GM23338 (cell line): ENCODE results near the gene B4GALT2. TPM values are rescaled to one million over a fixed set of nuclear protein-coding genes. Genes with fewer than 3 reads are reported as not detected.

ENCODE experiments used
- ATAC-seq: fragments of 200-7000 bp; cut with Tn5 transposase; 3 replicates; pipeline ENCODE4 v1.9.1; 2020
- DNase-seq: peaks from one replicate; pipeline ENCODE4 v3.0.0-alpha.2; 2015; ENCODE audit warnings: low spot score
- H2AFZ ChIP-seq: fragments of 200-600 bp; sonication (generic); 2 replicates; pipeline ENCODE4 v1.8.0; 2016; ENCODE audit warnings: antibody characterized with exemption, mild to moderate bottlenecking, moderate library complexity
- H3F3A ChIP-seq: fragments of 200-600 bp; sonication (generic); replicated peaks from 2 replicates; pipeline ENCODE4 v1.8.0; 2017; ENCODE audit warnings: antibody characterized with exemption, mixed run types, low read depth
- H3K27ac ChIP-seq: fragments of 200-600 bp; sonication (generic); 2 replicates; pipeline ENCODE4 v1.6.1; 2016; ENCODE audit warnings: low read depth
- H3K27me3 ChIP-seq: fragments of 200-600 bp; sonication (generic); 2 replicates; pipeline ENCODE4 v1.8.0; 2016; ENCODE audit warnings: mild to moderate bottlenecking, mixed run types, moderate library complexity; ENCODE audit not compliant: insufficient read depth
- H3K36me3 ChIP-seq: fragments of 200-600 bp; sonication (generic); 2 replicates; pipeline ENCODE4 v1.8.0; 2016; ENCODE audit warnings: mild to moderate bottlenecking; ENCODE audit not compliant: insufficient read depth
- H3K4me1 ChIP-seq: fragments of 200-600 bp; sonication (generic); 2 replicates; pipeline ENCODE4 v1.8.0; 2016; ENCODE audit warnings: mild to moderate bottlenecking, moderate library complexity; ENCODE audit not compliant: insufficient read depth
- H3K4me2 ChIP-seq: fragments of 200-600 bp; sonication (generic); 2 replicates; pipeline ENCODE4 v1.7.1; 2017; ENCODE audit warnings: mixed run types
- H3K4me3 ChIP-seq: fragments of 200-600 bp; sonication (generic); 2 replicates; pipeline ENCODE4 v1.6.1; 2016; ENCODE audit warnings: mixed run types
- H3K79me2 ChIP-seq: fragments of 200-600 bp; sonication (generic); replicated peaks from 2 replicates; pipeline ENCODE4 v1.8.0; 2017; ENCODE audit warnings: mild to moderate bottlenecking; ENCODE audit not compliant: insufficient read depth
- H3K9me2 ChIP-seq: fragments of 200-600 bp; sonication (generic); 2 replicates; pipeline ENCODE4 v1.8.0; 2017; ENCODE audit not compliant: insufficient read depth
- H4K20me1 ChIP-seq: fragments of 200-600 bp; sonication (generic); replicated peaks from 2 replicates; pipeline ENCODE4 v1.8.0; 2017; ENCODE audit warnings: mild to moderate bottlenecking; ENCODE audit not compliant: insufficient read depth
- H3K27ac Mint-ChIP-seq: 2 replicates; pipeline ENCODE4 v1.8.0; 2020; ENCODE audit warnings: inconsistent platforms, mild to moderate bottlenecking, moderate library complexity, mixed read lengths
- H3K27me3 Mint-ChIP-seq: 3 replicates; pipeline ENCODE4 v1.8.0; 2022; ENCODE audit warnings: low read depth, mild to moderate bottlenecking, moderate library complexity, mixed read lengths, inconsistent platforms; ENCODE audit not compliant: insufficient read depth, poor library complexity
- H3K36me3 Mint-ChIP-seq: 3 replicates; pipeline ENCODE4 v1.8.0; 2021; ENCODE audit warnings: low read depth, mild to moderate bottlenecking, inconsistent platforms, moderate library complexity, mixed read lengths
- H3K4me1 Mint-ChIP-seq: 3 replicates; pipeline ENCODE4 v1.8.0; 2020; ENCODE audit warnings: mild to moderate bottlenecking, inconsistent platforms, mixed read lengths
- H3K4me3 Mint-ChIP-seq: 3 replicates; pipeline ENCODE4 v1.8.0; 2021; ENCODE audit warnings: moderate library complexity, mild to moderate bottlenecking, inconsistent platforms, mixed read lengths
- H3K9me3 Mint-ChIP-seq: 3 replicates; pipeline ENCODE4 v1.8.0; 2020; ENCODE audit warnings: moderate library complexity, mild to moderate bottlenecking, inconsistent platforms, mixed read lengths
- CREB1 ChIP-seq: fragments of 250-450 bp; sonication (Bioruptor Pico); IDR thresholded peaks from 2 replicates; pipeline ENCODE4 v1.5.0; 2020; ENCODE audit warnings: low read depth, mild to moderate bottlenecking, moderate library complexity
- CTCF ChIP-seq, 2 experiments: fragments of 200-600 bp in 1 of 2; sonication (generic) in 1 of 2; conservative IDR thresholded peaks; 2 replicates each; pipeline versions ENCODE4 v1.5.1 to v1.6.1; 2016 to 2017; ENCODE audit warnings: antibody characterized with exemption in 2 of 2, low read depth in 2 of 2, mild to moderate bottlenecking in 2 of 2, moderate library complexity in 1 of 2
- ETS1 ChIP-seq: IDR thresholded peaks from 2 replicates; pipeline ENCODE4 v1.6.1; 2016; ENCODE audit warnings: antibody characterized with exemption
- EZH2 ChIP-seq: fragments of 200-600 bp; sonication (generic); IDR thresholded peaks from one replicate; pipeline ENCODE4 v1.8.0; 2017; ENCODE audit warnings: antibody characterized with exemption, mild to moderate bottlenecking, low read depth; ENCODE audit not compliant: unreplicated experiment
- JUNB ChIP-seq: IDR thresholded peaks from one replicate; pipeline ENCODE4 v1.6.1; 2016; ENCODE audit warnings: antibody characterized with exemption; ENCODE audit not compliant: unreplicated experiment
- NANOG ChIP-seq: IDR thresholded peaks from 2 replicates; pipeline ENCODE4 v1.6.1; 2016; ENCODE audit warnings: antibody characterized with exemption, borderline replicate concordance
- POLR2AphosphoS5 ChIP-seq: IDR thresholded peaks from 2 replicates; pipeline ENCODE4 v1.6.1; 2016; ENCODE audit warnings: antibody characterized with exemption, low read depth
- REST ChIP-seq: IDR thresholded peaks from one replicate; pipeline ENCODE4 v1.6.1; 2018; ENCODE audit warnings: antibody characterized with exemption; ENCODE audit not compliant: unreplicated experiment
- STAT1 ChIP-seq: IDR thresholded peaks from one replicate; pipeline ENCODE4 v1.6.1; 2016; ENCODE audit warnings: antibody characterized with exemption; ENCODE audit not compliant: unreplicated experiment
- ZNF114 ChIP-seq: fragments of 250-450 bp; sonication (Bioruptor Pico); IDR thresholded peaks from 2 replicates; pipeline ENCODE4 v1.5.0; 2020; ENCODE audit warnings: mild to moderate bottlenecking, moderate library complexity
- ZNF331 ChIP-seq: fragments of 250-450 bp; sonication (Bioruptor Pico); IDR thresholded peaks from 2 replicates; pipeline ENCODE4 v1.5.0; 2020; ENCODE audit warnings: low read depth, mild to moderate bottlenecking, moderate library complexity
- polyA plus RNA-seq: library from polyadenylated mRNA; unstranded; fragments of >200 nt; fragmentation: Nextera tagmentation; extraction: Ambion mirVana; gene quantifications from 2 replicates; pipeline ENCODE4 v1.2.1, GENCODE V29; 2016
- total RNA-seq: library from RNA; depleted of rRNA; stranded (reverse); fragments of >200 nt; shearing (Covaris generic); gene quantifications from 2 replicates; pipeline ENCODE4 v1.2.3, GENCODE V29; 2014

B4GALT2 gene
- total and polyA plus RNA-seq, 2 experiments from 2014 or later: 22.4 to 63.1 TPM

- TF ChIP-seq REST (no peak), ETS1 (no peak), EZH2 (no peak), CREB1 (CRISPR knock-in tag) (no peak)
Observed at GRCh38 chr1:44012404-44012803, 33.4 kb downstream of the B4GALT2 start (continued).

GRCh38 chr1:44012941-44013609, 34.1 kb downstream of the B4GALT2 start:
- Histone ChIP-seq H3K27me3 (no peaks in the 10 kb centered on the region), H3K27ac (no peak overlapping the region), H3K4me1 (no peaks in the 10 kb centered on the region), H4K20me1 (peaks cover 7% of the 10 kb centered on the region; the same call in 1 of the 2 replicates), H3K4me2 (no peak overlapping the region), H3F3A (no peaks in the 10 kb centered on the region), H2AFZ (no peak overlapping the region), H3K9me2 (no peaks in the 10 kb centered on the region), H3K36me3 (no peaks in the 10 kb centered on the region; the same call in 1 of the 2 replicates), H3K4me3 (no peak overlapping the region), H3K79me2 (no peaks in the 10 kb centered on the region)
- Mint-ChIP-seq H3K9me3 (no peaks in the 10 kb centered on the region), H3K27ac (no peak overlapping the region), H3K4me1 (peaks cover 12% of the 10 kb centered on the region), H3K27me3 (peaks cover 8% of the 10 kb centered on the region), H3K4me3 (no peak overlapping the region), H3K36me3 (peaks cover 18% of the 10 kb centered on the region)
- no peak for TF ChIP-seq JUNB
- no peak for TF ChIP-seq CTCF (conservative IDR thresholded peaks at IDR 0.05; ENCODE audit: low read depth in 2 of 2)
- TF ChIP-seq ETS1: no peak
- TF ChIP-seq POLR2AphosphoS5: no peak
- no peak for TF ChIP-seq EZH2
- TF ChIP-seq ZNF331: no peak
- TF ChIP-seq CREB1 (CRISPR knock-in tag): no peak
- no peak for TF ChIP-seq REST
- no peak for TF ChIP-seq STAT1
- TF ChIP-seq NANOG: no peak
- TF ChIP-seq ZNF114 (CRISPR knock-in tag): no peak
- ATAC-seq (no peak), DNase-seq (no peak)
